ENCODE data around the gene PRDM2. TPM values are rescaled to one million over a fixed set of nuclear protein-coding genes. Genes with fewer than 3 reads are reported as not detected.

PRDM2 gene
- total and polyA plus RNA-seq, 2 of the 13 experiments (the other 11 are each of a cell fraction or from before 2014, with no cell fraction given), result 4.0 to 6.5 TPM

DNA sequence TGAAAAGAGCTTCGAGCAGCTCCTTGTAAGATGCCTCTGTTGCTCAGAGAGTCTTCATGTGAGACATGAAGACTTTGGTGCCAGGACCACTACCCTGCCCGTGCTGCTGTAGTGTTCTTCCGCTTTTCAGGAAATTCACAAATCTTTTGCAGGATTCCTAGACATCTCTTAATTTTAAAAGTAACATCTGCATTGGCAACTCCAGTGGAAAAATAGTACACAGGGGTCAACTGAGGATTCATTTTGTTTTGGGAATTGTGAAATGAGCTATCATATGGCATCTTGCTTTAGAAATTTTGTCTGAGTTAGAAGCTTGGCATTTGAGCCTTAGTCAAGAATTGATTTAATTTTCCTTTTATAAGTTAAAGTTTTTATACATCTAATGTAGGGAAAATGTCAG, 7.2 kb downstream of the PRDM2 start:
- no peak overlapping the region for H3K27ac ChIP-seq (ENCODE audit: extremely low read length, insufficient read depth, low read length)
- ATAC-seq (no peak), DNase-seq (ENCODE audit: low spot score) (no peak), FAIRE-seq (no peak)
- peaks cover 1 to 42% of the 10 kb centered on the region in 2 experiments; a peak in 3 of 5 replicates for H3K27me3 ChIP-seq (ENCODE audit: control insufficient read depth in 1 of 2, insufficient read depth in 2 of 2, low read length in 2 of 2)
- CTCF ChIA-PET (ENCODE audit: low intra/inter-chr PET ratio, low total read pairs), result no interaction called here
- POLR2A ChIA-PET, result no interaction called here
- intact Hi-C loops (cut with micrococcal nuclease; ENCODE audit: unreplicated experiment) (no loop called here), in situ Hi-C loops (cut with HindIII; ENCODE audit: extremely low pct_ligation_motif_present, low pct_unique_long_range_greater_than_20kb) (no loop called here)
- BruUV-seq (replicated peaks), result no TSS peak
- no peaks in the 10 kb centered on the region for H3K4me1 ChIP-seq (ENCODE audit: insufficient read depth, low read length)
- no peak overlapping the region for H3K9ac ChIP-seq (ENCODE audit: insufficient read depth, low read depth, low read length)
- H2AFZ ChIP-seq (ENCODE audit: low read length), result no peak overlapping the region
- TF ChIP-seq SRY (CRISPR knock-in tag; IDR thresholded peaks at IDR 0.05), result no peak
- no peak for TF ChIP-seq CEBPG (CRISPR knock-in tag; IDR thresholded peaks at IDR 0.05)
- TF ChIP-seq ZNF607 (CRISPR knock-in tag; IDR thresholded peaks at IDR 0.05; ENCODE audit: borderline replicate concordance), result no peak
- TF ChIP-seq ZNF850 (CRISPR knock-in tag; conservative IDR thresholded peaks at IDR 0.05), result no peak
- no peak for TF ChIP-seq ZNF263 (CRISPR knock-in tag; IDR thresholded peaks at IDR 0.05)
- no peak for TF ChIP-seq ZNF567 (CRISPR knock-in tag; IDR thresholded peaks at IDR 0.05; ENCODE audit: borderline replicate concordance)
- TF ChIP-seq GZF1 (CRISPR knock-in tag; IDR thresholded peaks at IDR 0.05), result no peak
- TF ChIP-seq ZC3H13 (CRISPR knock-in tag; IDR thresholded peaks at IDR 0.05), result no peak
- TF ChIP-seq, protein P1, sequence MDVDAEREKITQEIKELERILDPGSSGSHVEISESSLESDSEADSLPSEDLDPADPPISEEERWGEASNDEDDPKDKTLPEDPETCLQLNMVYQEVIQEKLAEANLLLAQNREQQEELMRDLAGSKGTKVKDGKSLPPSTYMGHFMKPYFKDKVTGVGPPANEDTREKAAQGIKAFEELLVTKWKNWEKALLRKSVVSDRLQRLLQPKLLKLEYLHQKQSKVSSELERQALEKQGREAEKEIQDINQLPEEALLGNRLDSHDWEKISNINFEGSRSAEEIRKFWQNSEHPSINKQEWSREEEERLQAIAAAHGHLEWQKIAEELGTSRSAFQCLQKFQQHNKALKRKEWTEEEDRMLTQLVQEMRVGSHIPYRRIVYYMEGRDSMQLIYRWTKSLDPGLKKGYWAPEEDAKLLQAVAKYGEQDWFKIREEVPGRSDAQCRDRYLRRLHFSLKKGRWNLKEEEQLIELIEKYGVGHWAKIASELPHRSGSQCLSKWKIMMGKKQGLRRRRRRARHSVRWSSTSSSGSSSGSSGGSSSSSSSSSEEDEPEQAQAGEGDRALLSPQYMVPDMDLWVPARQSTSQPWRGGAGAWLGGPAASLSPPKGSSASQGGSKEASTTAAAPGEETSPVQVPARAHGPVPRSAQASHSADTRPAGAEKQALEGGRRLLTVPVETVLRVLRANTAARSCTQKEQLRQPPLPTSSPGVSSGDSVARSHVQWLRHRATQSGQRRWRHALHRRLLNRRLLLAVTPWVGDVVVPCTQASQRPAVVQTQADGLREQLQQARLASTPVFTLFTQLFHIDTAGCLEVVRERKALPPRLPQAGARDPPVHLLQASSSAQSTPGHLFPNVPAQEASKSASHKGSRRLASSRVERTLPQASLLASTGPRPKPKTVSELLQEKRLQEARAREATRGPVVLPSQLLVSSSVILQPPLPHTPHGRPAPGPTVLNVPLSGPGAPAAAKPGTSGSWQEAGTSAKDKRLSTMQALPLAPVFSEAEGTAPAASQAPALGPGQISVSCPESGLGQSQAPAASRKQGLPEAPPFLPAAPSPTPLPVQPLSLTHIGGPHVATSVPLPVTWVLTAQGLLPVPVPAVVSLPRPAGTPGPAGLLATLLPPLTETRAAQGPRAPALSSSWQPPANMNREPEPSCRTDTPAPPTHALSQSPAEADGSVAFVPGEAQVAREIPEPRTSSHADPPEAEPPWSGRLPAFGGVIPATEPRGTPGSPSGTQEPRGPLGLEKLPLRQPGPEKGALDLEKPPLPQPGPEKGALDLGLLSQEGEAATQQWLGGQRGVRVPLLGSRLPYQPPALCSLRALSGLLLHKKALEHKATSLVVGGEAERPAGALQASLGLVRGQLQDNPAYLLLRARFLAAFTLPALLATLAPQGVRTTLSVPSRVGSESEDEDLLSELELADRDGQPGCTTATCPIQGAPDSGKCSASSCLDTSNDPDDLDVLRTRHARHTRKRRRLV (CRISPR knock-in tag; IDR thresholded peaks at IDR 0.05), result no peak
- no peak for TF ChIP-seq ZNF383 (CRISPR knock-in tag; IDR thresholded peaks at IDR 0.05; ENCODE audit: borderline replicate concordance)
- no peak for TF ChIP-seq ZNF337 (CRISPR knock-in tag; IDR thresholded peaks at IDR 0.05; ENCODE audit: borderline replicate concordance, low read depth)
- no peak for TF ChIP-seq ZNF562 (CRISPR knock-in tag; IDR thresholded peaks at IDR 0.05; ENCODE audit: borderline replicate concordance)
- TF ChIP-seq ZNF329 (CRISPR knock-in tag; IDR thresholded peaks at IDR 0.05; ENCODE audit: low read depth), result no peak
- no peak for TF ChIP-seq JDP2 (CRISPR knock-in tag; IDR thresholded peaks at IDR 0.05; ENCODE audit: borderline replicate concordance)
- no peaks in the 10 kb centered on the region for H3K36me3 ChIP-seq (replicated peaks in 1 of 2; ENCODE audit: control insufficient read depth in 1 of 2, insufficient read depth in 2 of 2, low read length in 2 of 2)
- H4K20me1 ChIP-seq (ENCODE audit: insufficient read depth, low read length), result no peaks in the 10 kb centered on the region
- WGBS (ENCODE audit: low lambda C conversion rate), result 17% methylated on average over 3 of the region's 3 CpGs
- no peaks in the 10 kb centered on the region for H3K9me3 ChIP-seq (ENCODE audit: low read length)
- no peaks in the 10 kb centered on the region for H3K79me2 ChIP-seq (ENCODE audit: insufficient read depth, low read length)
- no peak overlapping the region for H3K4me2 ChIP-seq (ENCODE audit: low read depth, low read length)
- H3K4me3 ChIP-seq (replicated peaks in 1 of 3; ENCODE audit: insufficient read depth in 1 of 3, low read depth in 2 of 3, low read length in 3 of 3), result no peak overlapping the region

All from HepG2 (cell line).